Mucosa of stomach (tissue), 1 donor: ENCODE data around the gene SULT4A1.

ENCODE experiments used
- H3K27me3 ChIP-seq: one replicate; pipeline ENCODE4 v1.7.0; 2013; ENCODE audit warnings: mild to moderate bottlenecking, low read length; ENCODE audit not compliant: control insufficient read depth, insufficient read depth
- H3K36me3 ChIP-seq: one replicate; pipeline ENCODE4 v1.7.0; 2013; ENCODE audit warnings: low read length; ENCODE audit not compliant: control insufficient read depth, insufficient read depth
- H3K4me1 ChIP-seq: one replicate; pipeline ENCODE4 v1.7.0; 2013; ENCODE audit warnings: mild to moderate bottlenecking, low read length; ENCODE audit not compliant: control insufficient read depth, insufficient read depth
- H3K4me3 ChIP-seq: one replicate; pipeline ENCODE4 v1.7.0; 2013; ENCODE audit warnings: low read length
- H3K9ac ChIP-seq: one replicate; pipeline ENCODE4 v1.7.0; 2013; ENCODE audit warnings: mild to moderate bottlenecking, low read length, moderate library complexity
- H3K9me3 ChIP-seq: one replicate; pipeline ENCODE4 v1.7.0; 2013; ENCODE audit warnings: mild to moderate bottlenecking, low read length, moderate library complexity; ENCODE audit not compliant: control insufficient read depth
- donor health status: Pancreatic carcinoma.

SULT4A1 gene

GRCh38 chr22:43835166-43835565, 27.1 kb downstream of the SULT4A1 start:
- Histone ChIP-seq H3K4me3 (no peak overlapping the region), H3K4me1 (no peaks in the 10 kb centered on the region), H3K9me3 (no peaks in the 10 kb centered on the region), H3K27me3 (peaks cover 3% of the 10 kb centered on the region), H3K36me3 (no peaks in the 10 kb centered on the region), H3K9ac (no peak overlapping the region)

- no peak overlapping the region for H3K9ac ChIP-seq
- H3K9me3 ChIP-seq = no peaks in the 10 kb centered on the region
- no peaks in the 10 kb centered on the region for H3K36me3 ChIP-seq
- no peaks in the 10 kb centered on the region for H3K4me1 ChIP-seq
- H3K4me3 ChIP-seq = no peak overlapping the region
- peaks cover 3% of the 10 kb centered on the region for H3K27me3 ChIP-seq
Observed at GRCh38 chr22:43833286-43834240, 28.8 kb downstream of the SULT4A1 start.

GRCh38 chr22:43832393-43833265, 29.7 kb downstream of the SULT4A1 start:
- peaks cover 3% of the 10 kb centered on the region for H3K27me3 ChIP-seq
- H3K9ac ChIP-seq = no peak overlapping the region
- no peaks in the 10 kb centered on the region for H3K4me1 ChIP-seq
- H3K9me3 ChIP-seq = no peaks in the 10 kb centered on the region
- no peaks in the 10 kb centered on the region for H3K36me3 ChIP-seq
- H3K4me3 ChIP-seq = no peak overlapping the region

GRCh38 chr22:43831561-43832392, 30.5 kb downstream of the SULT4A1 start:
- Histone ChIP-seq H3K27me3 (peaks cover 3% of the 10 kb centered on the region), H3K36me3 (no peaks in the 10 kb centered on the region), H3K9me3 (no peaks in the 10 kb centered on the region), H3K4me1 (no peaks in the 10 kb centered on the region), H3K9ac (no peak overlapping the region), H3K4me3 (no peak overlapping the region)

DNA sequence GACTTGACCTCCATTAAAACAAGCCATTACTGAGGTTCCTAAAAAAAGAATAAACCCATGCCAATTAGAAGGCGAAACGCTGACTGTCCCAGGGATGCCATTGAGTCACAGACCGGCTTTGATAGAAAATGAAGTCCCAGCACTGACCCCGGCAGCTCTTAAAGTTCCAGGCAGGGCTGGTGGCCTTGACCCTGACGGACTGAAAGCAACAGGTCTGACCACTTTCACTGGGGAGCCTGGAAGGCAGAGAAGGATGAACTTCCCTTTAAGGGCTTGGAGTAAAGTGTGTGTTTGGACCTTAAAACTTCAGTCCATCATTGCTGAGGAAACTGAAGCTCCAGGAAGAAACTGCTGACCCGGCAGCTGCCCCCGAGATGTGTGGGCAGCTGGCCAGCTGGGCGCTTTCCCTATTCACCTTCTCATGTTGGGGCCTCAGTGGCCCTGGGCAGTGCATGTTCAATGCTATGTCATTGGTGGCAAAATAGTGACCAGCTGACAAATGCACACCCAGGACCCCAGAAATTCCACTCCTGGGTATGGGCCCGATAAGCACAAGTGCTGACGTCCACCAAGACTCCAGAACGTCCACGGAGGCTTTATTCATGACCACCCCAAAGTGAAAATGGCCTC, 31.3 kb downstream of the SULT4A1 start:
- Histone ChIP-seq H3K4me1 (no peaks in the 10 kb centered on the region), H3K36me3 (no peaks in the 10 kb centered on the region), H3K9ac (no peak overlapping the region), H3K9me3 (no peaks in the 10 kb centered on the region), H3K27me3 (peaks cover 3% of the 10 kb centered on the region), H3K4me3 (no peak overlapping the region)

DNA sequence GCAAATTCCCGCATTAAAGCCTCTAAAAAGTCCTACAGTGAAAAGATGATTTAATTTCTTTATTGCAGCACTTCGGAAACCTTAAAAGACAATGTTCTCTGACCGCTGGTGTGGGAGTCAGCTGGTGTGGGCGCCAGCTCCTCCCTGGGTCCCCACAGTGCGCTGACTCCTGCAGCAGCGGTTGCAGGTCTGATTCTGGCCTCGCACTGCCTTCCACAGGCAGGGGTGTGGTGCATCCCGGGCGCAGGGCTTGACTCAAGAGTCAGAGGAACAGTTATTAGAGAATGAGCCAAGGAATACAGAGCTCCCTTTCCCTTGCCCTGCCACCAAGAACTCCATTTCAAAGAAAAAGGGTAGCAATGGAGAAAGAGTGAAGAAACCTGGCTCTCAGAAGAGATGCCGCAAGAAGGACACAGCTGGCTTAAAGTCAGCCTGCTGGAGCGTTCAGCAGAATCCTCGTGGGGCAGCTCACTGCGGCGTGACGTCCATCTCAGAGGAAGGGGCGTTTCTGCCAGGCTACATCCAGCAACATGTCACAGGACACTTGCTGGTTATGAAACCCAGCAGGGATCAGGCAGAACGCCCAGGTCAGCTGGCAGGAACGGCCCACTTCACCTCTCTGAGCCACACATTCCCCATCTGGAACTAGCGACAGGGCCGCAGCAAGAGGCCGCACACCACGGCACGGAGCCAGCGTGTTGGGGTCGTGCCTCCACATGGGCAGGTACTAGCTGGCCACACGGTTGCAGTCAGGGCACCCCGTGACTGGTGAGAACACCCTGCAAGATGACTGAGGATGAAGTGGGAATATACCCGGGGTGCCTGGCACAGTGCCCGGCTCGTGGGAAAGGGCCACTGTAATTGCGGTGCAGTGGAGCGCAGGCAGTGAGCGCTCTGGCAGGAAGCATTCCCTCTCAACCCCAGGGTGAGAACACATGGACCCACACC, 32.1 kb downstream of the SULT4A1 start:
- H3K9ac ChIP-seq = no peak overlapping the region
- no peaks in the 10 kb centered on the region for H3K9me3 ChIP-seq
- no peaks in the 10 kb centered on the region for H3K27me3 ChIP-seq
- H3K4me1 ChIP-seq = no peaks in the 10 kb centered on the region
- no peak overlapping the region for H3K4me3 ChIP-seq
- no peaks in the 10 kb centered on the region for H3K36me3 ChIP-seq

DNA sequence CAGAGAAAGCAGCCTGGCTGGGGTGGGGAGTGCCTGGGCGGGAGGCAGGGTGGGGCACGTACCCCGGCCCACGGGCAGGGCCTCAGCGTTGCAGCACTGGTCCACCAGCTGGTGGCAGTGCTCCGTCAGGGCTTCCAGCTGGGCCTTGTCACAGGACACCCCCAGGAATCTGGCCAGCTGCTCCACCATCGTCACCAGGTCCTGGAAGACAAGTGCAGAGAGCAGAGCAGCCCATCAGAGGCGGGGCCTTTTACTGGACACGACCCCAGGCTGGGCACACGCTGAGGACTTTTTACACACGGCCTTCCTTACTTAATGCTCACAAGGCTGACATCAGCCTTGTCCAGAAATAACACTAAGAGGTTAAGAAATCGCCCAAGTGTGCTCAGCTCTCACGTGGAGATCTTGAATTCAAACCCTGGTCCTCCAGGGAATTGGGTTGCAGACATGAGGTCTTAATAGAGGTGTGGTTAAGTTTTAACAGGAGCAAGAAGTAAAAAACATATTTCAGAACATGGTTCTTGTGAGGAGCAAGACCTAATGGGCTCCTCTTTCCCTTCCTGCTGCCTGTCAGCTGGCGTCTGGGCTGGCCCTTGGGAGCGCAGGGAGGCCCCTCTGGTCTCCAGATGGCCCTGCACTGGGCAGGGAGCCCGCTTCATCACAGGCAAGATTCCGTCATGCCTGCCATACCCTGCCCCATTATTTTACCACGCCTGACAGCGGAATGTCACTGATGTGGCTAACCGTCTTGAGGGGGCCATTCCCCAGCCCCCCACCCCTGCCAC, 33.1 kb downstream of the SULT4A1 start:
- H3K4me1 ChIP-seq = peaks cover 1% of the 10 kb centered on the region
- no peak overlapping the region for H3K4me3 ChIP-seq
- H3K9ac ChIP-seq = no peak overlapping the region
- no peaks in the 10 kb centered on the region for H3K9me3 ChIP-seq
- no peaks in the 10 kb centered on the region for H3K36me3 ChIP-seq
- no peaks in the 10 kb centered on the region for H3K27me3 ChIP-seq

- Histone ChIP-seq H3K36me3 (no peaks in the 10 kb centered on the region), H3K27me3 (no peaks in the 10 kb centered on the region), H3K9me3 (no peaks in the 10 kb centered on the region), H3K9ac (no peak overlapping the region), H3K4me1 (peaks cover 7% of the 10 kb centered on the region), H3K4me3 (no peak overlapping the region)
Observed at GRCh38 chr22:43828725-43828997, 33.7 kb downstream of the SULT4A1 start.

DNA sequence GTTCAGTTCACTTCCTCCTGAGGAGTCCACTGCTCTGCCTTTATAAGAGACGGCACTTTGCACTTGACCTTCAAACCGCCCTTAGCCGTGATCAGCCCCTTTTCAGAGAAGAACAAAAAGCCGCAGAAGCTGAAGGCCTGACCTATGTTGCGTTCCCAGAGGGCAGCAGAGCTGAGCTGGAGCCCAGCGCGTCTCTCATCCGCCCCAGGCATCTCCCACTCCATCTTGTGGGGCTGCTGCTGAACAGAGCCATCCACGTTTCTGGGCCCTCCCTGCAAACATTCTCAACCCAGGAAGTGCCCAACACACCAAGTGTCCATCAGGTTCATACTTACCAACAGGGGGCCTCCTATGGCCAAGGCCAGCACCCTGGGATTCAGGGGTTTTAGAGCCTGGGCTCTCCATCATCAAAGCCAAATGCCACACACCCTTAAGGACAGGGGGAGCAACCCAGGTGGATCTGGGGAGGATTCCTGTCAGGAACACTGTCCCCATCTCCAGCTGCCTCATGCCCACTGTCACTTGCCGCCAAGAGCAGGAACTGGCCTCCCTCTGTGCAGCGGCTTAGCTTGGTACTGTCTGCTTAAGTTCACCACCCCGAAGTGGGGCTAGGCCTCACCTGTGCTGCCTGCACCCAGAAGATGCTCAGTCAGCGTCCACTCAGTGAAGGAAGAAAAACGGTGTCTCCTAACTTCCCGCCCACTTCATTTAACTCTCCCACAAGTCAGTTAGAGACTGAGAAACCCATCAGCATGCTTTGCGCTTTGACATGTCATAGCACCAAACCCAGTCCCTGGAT, 34.2 kb downstream of the SULT4A1 start:
- Histone ChIP-seq H3K4me1 (peaks cover 12% of the 10 kb centered on the region), H3K4me3 (no peak overlapping the region), H3K9ac (no peak overlapping the region), H3K36me3 (no peaks in the 10 kb centered on the region), H3K27me3 (no peaks in the 10 kb centered on the region), H3K9me3 (no peaks in the 10 kb centered on the region)
